Head of caudate nucleus (tissue), 42 donors: ENCODE results near the gene YIPF6.
"Not testable (repeated sequence)": the region's sequence is repeated elsewhere in the genome, so short reads cannot be mapped to it uniquely, and the experiment has no call there.

ENCODE experiments used
- DNase-seq, 42 donors: peaks; one replicate each; pipeline versions ENCODE4 v3.0.0 to v3.0.0-alpha.2; 2020 to 2021; ENCODE audit warnings: mixed read lengths in 7 of 42
- intact Hi-C: fragments of 100-400 bp; cut with DNase I; formaldehyde crosslinking; loops from one replicate; pipeline ENCODE4 v1.15.0; 2022

The YIPF6 gene, protein sequence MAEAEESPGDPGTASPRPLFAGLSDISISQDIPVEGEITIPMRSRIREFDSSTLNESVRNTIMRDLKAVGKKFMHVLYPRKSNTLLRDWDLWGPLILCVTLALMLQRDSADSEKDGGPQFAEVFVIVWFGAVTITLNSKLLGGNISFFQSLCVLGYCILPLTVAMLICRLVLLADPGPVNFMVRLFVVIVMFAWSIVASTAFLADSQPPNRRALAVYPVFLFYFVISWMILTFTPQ

DNA sequence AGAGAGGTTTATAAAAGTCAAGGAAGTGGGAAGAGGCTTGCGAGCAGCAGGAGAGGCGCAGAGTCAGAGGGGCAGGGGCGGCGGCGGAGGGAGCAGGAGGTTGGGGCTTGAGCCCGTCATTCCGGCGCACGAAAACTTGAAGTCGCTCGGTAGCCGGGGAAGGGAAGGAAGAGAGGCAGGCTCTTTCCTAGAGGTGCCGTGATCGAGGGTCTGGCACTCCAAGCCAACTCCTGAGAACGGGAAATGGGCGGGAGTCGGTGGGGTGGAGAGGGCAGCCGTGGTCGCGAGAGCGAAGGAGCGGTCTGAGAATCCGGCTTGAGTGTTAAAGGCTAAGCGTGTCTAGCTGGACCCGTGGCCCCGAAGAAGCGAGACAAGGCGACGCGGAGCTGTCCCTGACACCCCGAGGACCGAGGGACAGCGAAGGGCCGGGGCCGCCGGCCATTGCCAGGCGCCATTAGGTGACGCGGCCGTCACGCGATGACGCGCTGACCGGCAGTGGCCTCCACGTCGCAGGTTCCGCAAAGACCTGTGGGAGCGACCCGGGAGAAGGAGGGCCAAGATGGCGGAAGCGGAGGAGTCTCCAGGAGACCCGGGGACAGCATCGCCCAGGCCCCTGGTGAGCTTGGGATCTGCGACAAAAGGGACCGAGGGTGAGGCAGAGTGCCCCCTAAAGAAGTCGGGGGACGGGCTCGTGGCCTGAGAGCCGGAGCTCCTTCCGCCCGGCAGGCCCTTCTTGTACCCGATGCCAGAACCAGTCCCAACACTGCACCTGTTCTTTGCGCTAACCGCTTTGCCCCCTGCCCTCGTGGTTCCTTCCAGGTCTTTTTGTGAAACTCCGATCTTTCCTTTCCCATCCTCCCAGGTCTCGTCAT lies at the start of gene YIPF6:
Gene YIPF6, plus strand, starts transcription at position 544 of the 872 bp plus-strand sequence. Its CDS starts 16 bp downstream, at position 560.
- intact Hi-C loops = no loop called here
- DNase-seq = peak; percentile 65 to 90 (median 82)

DNA sequence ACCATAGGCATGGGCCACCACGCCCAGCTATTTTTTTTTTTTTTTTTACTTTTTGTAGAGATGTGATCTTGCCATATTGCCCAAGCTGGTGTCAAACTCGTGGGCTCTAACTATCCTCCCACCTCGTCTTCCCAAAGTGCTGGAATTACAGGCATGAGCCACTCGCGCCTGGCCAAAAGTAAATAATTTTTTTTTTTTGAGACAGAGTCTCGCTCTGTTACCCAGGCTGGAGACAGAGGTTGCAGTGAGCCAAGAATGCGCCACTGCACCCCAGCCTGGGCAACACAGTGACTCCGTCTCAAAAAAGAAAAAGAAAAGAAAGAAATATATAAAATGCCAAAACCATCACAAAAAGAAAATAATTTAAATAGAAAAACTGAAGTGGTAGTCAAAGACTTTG lies 47.1 kb upstream of the YIPF6 start:
- intact Hi-C loops = no loop called here
- DNase-seq = no peak

DNA sequence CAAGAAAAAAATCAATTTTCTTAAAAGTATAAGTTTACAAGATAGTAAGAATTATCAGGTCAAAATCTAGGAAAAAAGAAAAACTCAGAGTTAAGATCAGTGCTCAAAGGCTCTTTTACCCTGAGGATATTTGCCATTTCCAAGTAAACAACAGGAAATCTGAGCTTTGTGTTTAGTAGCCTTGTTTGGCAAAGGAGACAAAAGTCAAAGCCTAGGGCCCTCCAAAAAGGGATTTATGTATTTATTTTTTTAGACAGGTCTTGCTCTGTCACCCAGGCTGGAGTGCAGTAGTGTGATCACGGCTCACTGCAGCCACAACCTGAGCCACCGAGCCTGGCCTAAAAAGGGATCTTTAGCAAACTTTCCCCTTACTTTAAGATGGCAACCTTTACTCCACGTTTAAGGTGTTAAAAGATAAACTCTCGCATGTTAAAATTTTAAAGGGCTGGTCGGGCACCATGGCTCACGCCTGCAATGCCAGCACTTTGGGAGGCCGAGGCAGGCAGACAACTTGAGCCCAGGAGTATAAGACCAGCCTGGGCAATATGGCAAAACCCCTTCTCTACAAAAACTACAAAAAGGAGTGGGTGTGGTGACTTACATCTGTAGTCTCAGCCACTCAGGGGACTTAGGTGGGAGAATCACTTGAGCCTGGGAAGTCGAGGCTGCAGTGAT lies 44.2 kb upstream of the YIPF6 start:
- intact Hi-C loops = no loop called here
- no peak for DNase-seq

DNA sequence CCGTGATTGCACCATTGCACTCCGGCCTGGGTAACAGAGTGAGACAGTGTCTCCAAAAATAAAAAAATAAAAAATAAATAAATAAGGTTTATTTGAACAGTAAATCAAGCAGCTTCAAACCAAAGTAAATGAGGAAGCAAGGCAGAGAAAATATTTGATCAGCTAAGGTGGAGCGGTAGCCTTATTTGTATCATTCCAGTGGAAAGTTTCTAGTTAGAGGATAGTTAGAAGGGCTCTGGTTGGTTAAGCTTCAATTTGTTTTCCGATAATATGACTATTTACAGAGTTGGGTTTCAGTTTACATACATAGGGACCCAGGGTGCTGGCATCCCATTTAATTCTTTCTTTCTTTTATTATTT lies 43.7 kb upstream of the YIPF6 start:
- no peak for DNase-seq
- intact Hi-C loops = no loop called here

DNA sequence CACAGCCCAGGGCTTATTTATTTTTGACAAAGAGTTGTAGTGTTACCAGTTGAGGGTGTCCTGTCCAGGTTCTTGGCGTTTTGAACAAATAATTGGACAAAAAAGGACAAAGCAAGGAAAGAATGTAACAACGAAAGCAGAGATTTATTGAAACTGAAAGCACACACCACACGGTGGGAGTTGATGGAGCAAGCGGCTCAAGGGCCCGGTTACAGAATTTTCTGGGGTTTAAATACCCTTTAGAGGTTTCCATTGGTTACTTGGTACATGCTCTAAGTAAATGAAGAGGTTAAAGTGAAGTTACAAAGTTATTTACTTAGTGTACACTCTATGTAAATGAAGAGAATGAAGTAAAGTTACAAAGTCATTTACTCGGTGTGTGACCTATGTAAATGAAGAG lies 37.8 kb upstream of the YIPF6 start:
- intact Hi-C loops = loop anchor here (5.0 kb wide), 1 partner anchor 264 kb away; no protein-coding TSS in a partner anchor
- DNase-seq = no peak

DNA sequence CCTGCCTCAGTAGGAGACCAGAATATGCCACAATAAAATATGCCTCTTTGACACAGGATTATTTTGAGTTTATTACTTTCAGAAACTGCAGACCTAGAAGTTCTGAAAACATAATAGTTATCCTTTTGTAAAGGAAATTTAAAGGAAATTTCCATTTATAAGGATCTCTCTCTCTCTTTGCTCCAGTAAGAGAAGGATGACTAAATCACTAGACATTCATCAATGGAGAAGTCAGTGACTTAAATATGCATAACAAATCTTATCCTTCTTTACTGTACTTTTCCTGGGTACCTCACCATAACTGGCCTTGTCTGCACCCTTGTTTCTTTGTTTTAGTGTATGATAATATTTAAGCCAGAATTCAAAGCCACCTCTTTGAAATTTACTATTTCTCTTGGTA lies 37.3 kb upstream of the YIPF6 start:
- no peak for DNase-seq
- intact Hi-C loops = loop anchor here (5.0 kb wide), 1 partner anchor 264 kb away; no protein-coding TSS in a partner anchor

DNA sequence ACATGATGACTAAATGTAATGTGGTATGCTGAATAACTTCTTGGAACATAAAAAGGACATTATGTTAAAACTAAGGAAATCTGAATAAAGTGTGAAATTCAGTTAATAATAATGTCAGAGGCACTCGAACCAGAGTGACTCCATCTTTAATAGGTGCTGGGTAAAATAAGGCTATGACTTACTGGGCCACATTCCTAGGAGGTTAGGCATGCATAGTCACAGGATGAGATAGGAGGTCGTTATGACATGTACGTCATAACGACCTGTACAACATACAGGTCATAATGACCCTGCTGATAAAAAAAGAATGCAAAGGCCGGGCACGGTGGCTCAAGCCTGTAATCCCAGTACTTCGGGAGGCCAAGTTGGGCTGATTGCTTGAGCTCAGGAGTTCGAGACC lies 36.7 kb upstream of the YIPF6 start:
- no peak for DNase-seq
- intact Hi-C loops = loop anchor here (5.0 kb wide), 1 partner anchor 265 kb away; no protein-coding TSS in a partner anchor

DNA sequence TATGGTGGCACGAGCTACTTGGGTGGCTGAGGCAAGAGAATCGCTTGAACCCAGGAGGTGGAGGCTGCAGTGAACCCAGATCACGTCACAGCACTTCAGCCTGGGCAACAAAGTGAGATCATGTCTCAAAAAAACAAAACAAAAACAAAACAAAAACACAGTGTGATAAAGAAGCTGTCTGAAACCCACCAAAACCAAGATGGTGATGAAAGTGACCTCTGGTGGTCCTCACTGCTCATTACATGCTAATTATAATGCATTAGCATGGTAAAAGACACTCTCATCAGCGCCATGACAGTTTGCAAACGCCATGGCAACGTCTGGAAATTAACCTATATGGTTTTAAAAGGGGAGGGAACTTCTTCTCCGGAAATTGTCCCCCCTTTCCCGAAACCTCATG lies 36.2 kb upstream of the YIPF6 start:
- intact Hi-C loops = loop anchor here (5.0 kb wide), 1 partner anchor 265 kb away; no protein-coding TSS in a partner anchor
- peak in 18 of 42 donors; percentile 6 to 64 (median 24) for DNase-seq

DNA sequence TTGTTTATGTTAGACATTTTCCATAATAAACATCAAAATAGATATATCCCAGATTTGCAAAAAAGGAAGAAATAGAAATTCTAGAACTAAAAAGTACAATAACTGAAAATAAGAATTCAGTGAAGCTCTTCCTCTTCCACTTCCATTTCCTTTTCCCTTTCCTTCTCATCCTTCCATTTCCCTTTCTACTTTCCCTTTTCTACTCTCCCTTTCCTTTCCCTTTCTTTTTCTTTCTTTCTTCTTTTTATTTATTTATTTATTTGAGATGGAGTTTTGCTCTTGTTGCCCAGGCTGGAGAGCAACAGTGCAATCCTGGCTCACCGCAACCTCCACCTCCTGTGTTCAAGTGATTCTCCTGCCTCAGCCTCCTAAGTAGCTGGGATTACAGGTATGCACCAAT lies 35.0 kb upstream of the YIPF6 start:
- intact Hi-C loops = loop anchor here (5.0 kb wide), 1 partner anchor 267 kb away; no protein-coding TSS in a partner anchor
- no peak for DNase-seq

DNA sequence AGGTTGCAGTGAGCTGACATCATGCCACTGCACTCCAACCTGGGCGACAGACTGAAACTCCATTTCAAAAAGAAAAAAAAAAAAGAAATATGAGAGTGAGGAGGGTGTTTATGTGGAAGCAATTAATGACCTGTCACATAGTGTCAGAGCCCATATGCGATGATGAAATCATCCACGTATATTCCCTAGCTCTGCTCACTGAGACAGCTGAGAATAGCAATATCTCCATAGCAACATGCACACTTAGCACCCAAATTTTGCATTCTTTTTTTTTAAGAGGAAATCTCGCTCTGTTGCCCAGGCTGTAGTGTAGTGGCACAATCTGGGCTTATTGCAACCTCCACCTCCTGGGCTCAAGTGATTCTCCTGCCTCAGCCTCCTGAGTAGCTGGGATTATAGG lies 34.1 kb upstream of the YIPF6 start:
- DNase-seq = no peak
- intact Hi-C loops = loop anchor here (5.0 kb wide), 1 partner anchor 267 kb away; no protein-coding TSS in a partner anchor

DNA sequence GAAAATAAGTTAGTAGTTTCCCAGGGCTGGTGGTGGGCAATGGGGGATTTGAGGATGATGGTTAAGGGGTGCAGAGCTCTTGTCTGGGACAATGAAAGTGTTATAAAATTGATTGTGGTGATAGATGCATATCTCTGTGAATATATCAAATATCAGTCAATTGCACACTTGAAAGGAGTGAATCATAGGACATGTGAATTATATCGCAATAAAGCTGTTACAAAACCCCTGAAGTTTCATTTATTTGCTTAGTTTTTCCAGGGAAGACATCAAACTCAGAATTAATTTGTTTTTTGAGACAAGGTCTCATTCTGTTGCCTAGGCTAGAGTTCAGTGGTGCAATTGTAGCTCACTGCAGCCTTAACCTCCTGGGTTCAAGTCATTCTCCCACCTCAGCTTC lies 17.9 kb upstream of the YIPF6 start:
- intact Hi-C loops = no loop called here
- no peak for DNase-seq

DNA sequence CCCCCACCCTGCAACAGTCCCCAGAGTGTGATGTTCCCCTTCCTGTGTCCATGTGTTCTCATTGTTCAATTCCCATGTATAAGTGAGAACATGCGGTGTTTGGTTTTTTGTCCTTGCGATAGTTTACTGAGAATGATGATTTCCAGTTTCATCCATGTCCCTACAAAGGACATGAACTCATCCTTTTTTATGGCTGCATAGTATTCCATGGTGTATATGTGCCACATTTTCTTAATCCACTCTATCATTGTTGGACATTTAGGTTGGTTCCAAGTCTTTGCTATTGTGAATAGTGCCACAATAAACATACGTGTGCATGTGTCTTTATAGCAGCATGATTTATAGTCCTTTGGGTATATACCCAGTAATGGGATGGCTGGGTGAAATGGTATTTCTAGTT lies 12.7 kb upstream of the YIPF6 start:
- intact Hi-C loops, DNase-seq: not testable (repeated sequence)

DNA sequence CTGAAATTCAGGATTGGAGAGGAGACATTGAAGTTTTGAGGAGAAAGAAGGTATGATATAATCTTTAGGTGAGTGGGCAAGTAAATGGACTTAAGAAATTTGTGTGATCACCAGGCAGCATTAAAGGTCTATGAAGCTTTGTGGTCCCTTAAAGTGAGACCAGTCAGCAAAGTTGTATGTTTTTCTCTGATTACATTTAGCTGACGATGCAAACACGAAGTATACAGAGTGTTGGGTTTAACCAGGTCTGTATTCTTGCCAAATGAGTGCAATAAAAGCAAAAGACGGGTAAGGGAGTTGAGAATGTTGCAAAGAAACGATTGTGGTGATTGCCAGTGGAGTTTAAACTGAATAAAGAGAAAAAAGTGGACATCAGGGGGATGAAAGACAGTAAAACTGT lies 11.6 kb upstream of the YIPF6 start:
- intact Hi-C loops = no loop called here
- no peak for DNase-seq

DNA sequence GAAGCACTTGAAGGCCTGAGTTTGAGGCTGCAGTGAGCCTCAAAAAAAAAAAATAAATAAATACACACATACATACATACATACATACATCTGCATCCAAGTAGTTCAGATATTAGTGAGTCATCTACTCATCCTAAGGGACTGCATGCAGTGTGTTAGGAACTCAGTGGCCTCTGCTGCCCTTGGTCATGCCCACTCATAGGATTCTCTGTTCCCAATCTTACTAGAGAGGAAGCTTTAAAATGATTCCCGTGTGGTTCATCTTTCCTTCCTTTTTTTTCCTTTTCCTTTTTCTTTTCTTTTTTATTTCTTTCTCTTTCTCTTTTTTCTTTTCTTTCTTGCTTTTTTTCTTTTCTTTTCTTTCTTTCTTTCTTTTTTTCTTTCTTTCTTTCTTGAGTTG lies 10.9 kb upstream of the YIPF6 start:
- DNase-seq = no peak
- intact Hi-C loops = no loop called here

DNA sequence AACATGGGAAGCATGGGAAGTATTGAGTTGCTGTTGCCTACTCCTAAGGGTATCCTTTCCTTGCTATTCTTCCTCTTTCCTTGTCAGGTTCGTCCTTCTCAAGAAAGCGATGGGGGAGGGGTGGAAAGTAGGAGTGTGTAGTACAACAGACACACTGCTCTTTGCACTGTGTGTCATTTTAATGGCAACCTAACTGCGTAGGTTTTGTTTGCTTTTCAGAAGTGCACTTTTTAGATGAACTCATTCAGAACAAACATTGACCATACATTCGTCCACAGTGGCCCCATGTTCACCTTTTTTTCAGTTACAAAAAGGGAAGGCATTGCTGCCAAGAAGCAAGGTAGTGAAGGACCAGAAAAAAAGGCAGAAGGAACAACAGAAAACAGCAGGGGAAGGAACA lies 10.2 kb upstream of the YIPF6 start:
- intact Hi-C loops = no loop called here
- no peak for DNase-seq

DNA sequence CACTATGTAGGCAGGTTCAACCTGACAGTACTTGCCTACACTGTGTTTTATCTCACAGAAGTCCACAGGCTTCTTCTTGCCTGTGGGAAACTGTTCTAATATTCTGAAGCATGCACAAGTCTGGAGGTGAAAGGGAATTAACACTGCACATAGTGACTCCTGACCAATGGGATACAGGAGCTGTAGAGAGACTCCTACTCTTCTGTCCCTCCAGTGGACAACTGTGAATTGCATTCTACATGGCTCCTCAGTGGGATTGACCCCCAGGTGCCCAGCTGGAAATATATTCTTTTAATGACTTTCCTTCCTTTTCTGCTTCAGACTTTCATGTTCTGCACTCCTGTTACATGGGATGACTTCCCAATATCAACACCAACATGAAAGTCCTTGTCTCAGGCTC lies 8.2 kb upstream of the YIPF6 start:
- DNase-seq = peak in 1 of 42 donors; percentile 9
- intact Hi-C loops = no loop called here

DNA sequence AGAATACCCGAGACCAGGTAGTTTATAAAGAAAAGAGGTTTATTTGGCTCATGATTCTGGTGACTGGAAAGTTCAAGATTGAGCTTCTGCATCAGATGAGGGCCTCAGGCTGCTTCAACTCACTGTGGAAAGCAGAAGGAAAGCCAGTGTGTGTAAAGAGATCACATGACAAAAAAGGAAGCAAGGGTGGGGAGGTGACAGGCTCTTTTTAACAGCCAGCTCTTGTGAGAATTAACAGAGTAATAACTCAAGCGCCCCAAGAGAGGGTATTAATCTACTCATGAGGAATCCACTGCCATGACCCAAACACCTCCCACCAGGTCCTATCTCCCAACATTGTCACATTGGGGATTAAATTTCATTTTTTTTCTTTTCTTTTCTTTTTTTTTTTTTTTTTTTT lies 6.3 kb upstream of the YIPF6 start:
- no peak for DNase-seq
- intact Hi-C loops = no loop called here

DNA sequence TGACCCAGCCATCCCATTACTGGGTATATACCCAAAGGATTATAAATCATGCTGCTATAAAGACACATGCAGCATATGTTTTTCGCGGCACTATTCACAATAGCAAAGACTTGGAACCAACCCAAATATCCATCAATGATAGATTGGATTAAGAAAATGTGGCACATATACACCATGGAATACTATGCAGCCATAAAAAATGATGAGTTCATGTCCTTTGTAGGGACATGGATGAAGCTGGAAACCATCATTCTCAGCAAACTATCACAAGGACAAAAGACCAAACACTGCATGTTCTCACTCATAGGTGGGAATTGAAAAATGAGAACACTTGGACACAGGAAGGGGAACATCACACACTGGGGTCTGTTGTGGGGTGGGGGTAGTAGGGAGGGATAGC lies 5.1 kb upstream of the YIPF6 start:
- intact Hi-C loops, DNase-seq: not testable (repeated sequence)

DNA sequence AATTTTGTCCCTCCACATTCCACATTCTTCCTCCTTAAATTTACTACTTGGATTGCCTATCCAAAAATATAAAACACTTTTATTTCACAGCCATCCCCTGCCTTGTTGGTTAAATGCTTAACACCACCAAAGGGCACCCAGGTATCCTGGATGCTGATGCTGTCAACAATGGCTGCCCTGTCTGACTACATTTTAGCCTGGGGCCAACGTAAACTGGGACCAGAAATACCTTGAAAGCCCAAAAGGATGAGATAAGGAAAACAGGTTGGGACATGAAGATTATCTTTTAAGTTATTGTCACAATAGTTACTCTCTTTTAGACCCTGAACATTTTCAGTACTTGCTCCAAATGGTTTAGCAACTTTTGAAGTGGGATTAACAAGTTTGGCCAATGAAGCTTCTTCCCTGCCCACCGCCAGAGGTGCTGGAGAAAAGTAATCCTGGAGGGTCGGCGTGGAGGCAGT lies 775 bp upstream of the YIPF6 start:
- no peak for DNase-seq
- intact Hi-C loops = no loop called here
